ENCODE data around the gene NPSR1.

NPSR1 gene

GRCh38 chr7:34740840-34741239 is 82.8 kb downstream of the NPSR1 start (continued):
- TF ChIP-seq ZNF692 (tag by site-specific recombination; IDR thresholded peaks at IDR 0.05) = no peak
- no peak for TF ChIP-seq ZBTB10 (tag by site-specific recombination; IDR thresholded peaks at IDR 0.05)
- no peak for TF ChIP-seq PRDM2 (tag by site-specific recombination; IDR thresholded peaks at IDR 0.05; ENCODE audit: borderline replicate concordance)
- TF ChIP-seq ZNF521 (tag by site-specific recombination; IDR thresholded peaks at IDR 0.05) = no peak
- no peak for TF ChIP-seq IKZF3 (tag by site-specific recombination; IDR thresholded peaks at IDR 0.05)

GRCh38 chr7:34747176-34747781 is 89.3 kb downstream of the NPSR1 start:
- CTCF ChIA-PET = interaction anchor here (1.1 to 1.6 kb wide), 2 partner anchors 11 to 13 kb away, joined by 6 read pairs; no protein-coding TSS in a partner anchor
- no peaks in the 10 kb centered on the region for H3K36me3 ChIP-seq (ENCODE audit: control insufficient read depth in 2 of 2, insufficient read depth in 1 of 2, low read length in 2 of 2)
- TF ChIP-seq SETDB1 (IDR thresholded peaks at IDR 0.05; ENCODE audit: insufficient read length, low read length) (no peak), BCL6B (tag by site-specific recombination; IDR thresholded peaks at IDR 0.05) (no peak), ZNF670 (tag by site-specific recombination; IDR thresholded peaks at IDR 0.05; ENCODE audit: low read depth) (no peak), ZSCAN5A (tag by site-specific recombination; IDR thresholded peaks at IDR 0.05) (no peak), ZNF174 (tag by site-specific recombination; IDR thresholded peaks at IDR 0.05) (no peak)
- H3K4me1 ChIP-seq (ENCODE audit: control insufficient read depth, insufficient read depth, low read length) = peaks cover 8% of the 10 kb centered on the region
- no peaks in the 10 kb centered on the region for H3K9me3 ChIP-seq (ENCODE audit: control insufficient read depth, insufficient read depth, low read depth, low read length)
- POLR2A ChIA-PET = no interaction called here
- H3K4me3 ChIP-seq (ENCODE audit: low read depth, low read length) = no peak overlapping the region
- H3K27ac ChIP-seq (ENCODE audit: extremely low read depth, low read depth, low read length) = no peak overlapping the region

Data from HEK293 (cell line).